GM21576 (cell line): ENCODE data around the gene FAM3D.

ENCODE experiments used
- ATAC-seq: cut with Tn5 transposase; IDR thresholded peaks from one replicate; pipeline ENCODE4 v1.9.1; 2021; ENCODE audit warnings: mild to moderate bottlenecking, moderate library complexity; ENCODE audit not compliant: unreplicated experiment

The FAM3D gene

DNA sequence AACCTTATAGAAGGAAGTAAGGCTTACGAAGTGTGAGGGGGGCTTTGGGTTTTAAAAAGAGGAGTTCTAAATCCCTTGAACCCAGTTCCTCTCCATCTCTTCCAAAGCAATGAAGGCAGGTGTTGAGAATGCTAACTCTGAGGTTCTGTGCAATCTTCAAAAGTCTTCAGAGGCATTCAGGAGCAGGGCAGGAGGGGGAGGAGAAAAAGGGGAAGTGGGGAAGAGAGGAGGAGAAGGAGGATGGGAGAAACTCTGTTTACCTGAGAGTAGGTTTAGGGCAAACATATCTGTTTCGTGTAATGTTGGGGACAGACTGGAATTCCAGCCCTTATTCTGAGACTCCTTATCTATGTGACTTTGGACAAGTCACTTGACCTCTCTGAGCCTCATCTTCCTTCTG is 36.9 kb downstream of the FAM3D start:
- ATAC-seq = no peak

DNA sequence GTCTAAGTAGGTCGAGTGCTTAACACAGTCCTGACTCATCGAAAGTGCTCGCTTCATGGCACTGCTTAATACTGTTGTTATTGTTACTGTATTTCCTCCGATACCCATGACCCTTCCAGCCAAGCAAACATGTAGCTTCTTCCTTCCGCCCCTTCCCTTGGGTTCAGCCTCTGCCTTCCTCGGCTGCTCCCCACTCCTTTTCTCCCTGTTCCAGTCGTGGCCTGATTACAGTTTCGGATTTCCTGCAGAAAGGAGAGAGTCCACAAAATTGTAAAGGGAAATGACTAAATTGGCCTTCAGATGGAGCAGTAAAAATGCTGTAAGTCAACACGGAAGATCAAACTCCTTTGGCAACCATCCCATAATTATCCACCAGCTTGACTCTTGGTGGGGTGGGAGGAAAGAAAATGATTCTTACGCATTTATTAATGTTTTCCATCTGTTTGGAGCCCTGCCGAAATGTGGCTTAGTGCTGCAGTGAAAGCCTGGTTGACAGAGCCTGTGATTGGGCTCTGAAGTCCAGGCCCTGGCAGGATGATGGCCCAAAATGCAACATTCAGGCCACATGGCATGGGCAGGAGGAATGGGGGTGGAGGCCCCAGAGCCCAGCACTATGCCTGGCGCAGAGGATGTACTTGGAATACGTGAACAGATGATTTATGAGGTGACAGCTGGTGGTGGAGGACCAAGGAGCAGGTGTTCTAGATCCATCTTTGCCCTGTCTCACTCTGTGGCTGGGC is 37.6 kb downstream of the FAM3D start:
- ATAC-seq = no peak

DNA sequence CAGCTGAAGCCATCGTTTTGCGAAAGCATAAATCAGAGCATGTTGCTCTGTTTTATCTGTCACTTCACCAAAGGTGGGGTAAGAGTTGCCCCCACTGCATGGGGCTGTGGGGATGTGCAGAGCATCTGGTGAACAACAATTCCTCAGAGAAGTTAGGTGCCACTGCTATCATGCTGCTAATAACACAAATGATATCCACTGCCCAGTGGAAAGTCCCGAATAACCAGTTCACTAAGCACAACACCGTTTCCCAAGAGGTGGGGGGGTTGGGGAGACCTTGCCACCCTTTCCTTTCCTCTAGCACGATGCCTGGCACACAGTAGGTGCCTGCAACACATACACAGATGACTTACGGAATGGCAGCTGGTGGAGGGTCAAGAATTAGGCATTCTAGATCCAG is 38.6 kb downstream of the FAM3D start:
- ATAC-seq = no peak

DNA sequence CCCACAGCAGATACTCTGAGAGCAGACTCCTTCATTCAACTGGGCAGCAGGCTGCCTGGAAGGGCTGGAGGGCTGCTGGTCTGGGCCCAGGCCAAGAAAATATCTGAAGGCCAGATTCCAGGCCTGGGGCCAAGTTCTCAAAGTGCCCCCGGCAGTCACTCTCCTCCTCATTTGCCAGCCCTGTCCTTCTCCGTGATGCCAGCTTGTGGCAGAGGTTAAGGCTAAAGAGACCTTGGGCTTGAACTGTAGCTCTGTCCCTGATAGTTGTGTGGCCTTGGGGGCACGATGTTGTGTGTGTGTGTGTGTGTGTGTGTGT is 39.0 kb downstream of the FAM3D start:
- no peak for ATAC-seq

DNA sequence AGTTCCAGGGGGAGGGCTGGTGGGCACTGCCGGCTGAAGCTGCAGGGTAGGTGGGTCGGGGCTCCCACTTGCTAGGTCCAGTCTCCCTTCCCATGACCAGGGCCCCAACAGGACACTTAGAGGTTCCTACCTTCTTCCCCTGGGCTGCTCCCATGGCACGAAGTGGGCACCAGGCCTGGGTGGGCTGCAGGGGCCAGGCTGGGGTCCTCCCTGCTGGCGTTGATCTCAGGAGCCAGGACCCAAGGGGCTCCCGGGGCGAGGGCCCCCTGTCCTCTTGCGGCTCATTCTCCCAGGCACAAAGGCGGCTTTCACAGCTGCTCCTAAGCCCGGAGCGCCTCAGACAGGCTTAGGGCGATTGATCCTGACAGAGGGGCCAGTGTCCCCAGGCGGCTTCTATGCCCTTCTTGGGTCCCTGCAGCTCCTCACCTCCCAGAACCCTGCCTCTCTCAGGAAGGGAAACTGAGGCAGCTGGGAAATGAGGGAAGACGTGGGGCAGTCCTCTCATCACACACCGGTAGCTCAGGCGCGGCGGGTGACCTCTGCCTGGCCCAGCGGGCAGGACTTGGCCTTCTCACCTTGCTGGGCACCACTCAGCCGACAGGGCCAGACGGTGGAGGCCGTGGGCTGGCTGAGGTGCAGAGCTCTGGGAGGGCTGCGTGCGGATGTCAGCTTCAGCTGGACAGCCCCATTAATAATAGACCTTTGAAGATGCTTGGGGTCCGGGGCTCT is 39.6 kb downstream of the FAM3D start:
- no peak for ATAC-seq

DNA sequence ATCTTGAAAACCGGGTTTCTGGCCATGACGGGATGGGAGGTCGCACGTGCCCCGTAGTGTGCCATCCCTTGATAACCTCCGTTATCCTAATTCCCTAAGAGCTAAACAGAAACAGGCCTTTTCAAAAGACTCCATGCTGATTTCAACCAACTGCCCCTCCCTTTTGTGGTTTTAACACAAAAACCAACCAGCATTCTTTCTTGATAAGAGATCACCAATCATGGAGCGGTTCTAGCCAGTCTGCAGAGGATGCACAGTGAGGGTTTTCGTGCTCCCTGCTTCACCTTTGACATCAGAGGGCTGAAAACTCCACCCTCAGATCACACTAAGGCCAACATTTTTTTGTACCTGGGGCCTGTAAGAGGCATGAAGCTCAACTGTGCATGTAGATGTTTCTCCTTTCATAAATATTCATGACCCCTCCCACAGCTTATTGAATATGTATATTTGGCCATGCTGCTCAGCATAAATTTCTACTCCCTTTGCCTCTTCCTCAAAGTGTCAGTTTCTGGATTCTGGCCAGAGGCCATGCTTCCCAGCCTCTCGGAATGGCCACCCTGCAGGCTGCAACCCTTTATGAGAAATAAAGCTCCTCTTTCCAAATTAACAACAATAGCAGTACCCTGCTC is 41.3 kb downstream of the FAM3D start:
- ATAC-seq = no peak

DNA sequence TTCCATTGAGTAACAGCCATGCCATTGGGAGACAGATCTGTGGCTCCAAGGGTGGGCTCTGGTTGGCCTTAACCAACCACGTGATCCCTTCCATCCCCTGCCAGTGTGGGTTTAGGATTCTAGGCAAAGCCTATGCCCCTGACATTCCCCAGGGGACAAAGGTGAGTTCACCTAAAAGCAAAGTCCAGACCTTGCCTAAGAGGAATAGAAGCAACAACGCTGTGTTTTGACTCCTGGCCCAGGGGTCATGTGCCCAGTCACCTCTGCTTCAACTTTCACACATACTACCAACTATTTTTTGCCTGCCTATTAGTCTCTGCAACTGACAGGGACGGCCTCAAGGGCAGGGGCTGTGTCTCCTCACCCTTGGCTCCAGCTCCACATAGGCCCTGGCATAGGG is 42.0 kb downstream of the FAM3D start:
- ATAC-seq = no peak

DNA sequence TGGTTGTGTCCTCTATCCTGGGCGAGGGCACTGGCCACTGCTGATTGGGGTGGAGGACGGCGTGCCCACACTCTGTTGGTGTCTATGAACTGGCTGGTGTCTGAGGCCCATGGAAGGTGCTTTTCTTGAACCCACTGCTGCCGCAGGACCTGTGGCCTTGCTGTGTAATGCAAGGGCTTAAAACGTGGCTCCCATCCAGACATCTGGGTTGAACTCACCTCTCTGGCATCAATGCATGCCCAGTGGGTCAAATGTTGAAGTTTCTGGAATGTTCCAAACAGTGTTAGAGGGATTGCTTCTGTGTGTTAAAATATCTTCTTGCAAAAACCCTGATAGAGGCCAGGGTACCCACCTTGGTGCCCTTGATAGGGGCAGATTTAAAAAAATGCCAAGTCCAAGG is 42.6 kb downstream of the FAM3D start:
- ATAC-seq = no peak

DNA sequence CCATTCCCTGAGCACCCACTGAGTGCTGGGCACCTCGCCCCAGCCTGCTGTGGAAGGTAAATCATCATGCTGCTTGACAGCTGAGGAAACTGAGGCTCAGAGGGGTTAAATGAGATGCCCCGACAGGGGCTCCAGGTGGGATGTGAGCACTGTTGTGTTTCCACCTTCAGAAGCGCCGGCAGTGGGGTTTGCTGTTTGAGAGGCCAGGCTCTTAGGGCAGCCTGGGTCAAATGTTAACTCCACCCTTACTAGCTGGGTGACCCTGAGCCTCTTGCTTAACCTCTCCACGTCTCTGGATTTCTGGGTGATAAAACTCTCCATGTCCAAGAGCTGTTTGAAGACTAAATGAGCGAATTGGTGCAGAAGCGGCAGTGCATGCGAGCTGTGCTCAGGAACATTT is 43.1 kb downstream of the FAM3D start:
- ATAC-seq = no peak

DNA sequence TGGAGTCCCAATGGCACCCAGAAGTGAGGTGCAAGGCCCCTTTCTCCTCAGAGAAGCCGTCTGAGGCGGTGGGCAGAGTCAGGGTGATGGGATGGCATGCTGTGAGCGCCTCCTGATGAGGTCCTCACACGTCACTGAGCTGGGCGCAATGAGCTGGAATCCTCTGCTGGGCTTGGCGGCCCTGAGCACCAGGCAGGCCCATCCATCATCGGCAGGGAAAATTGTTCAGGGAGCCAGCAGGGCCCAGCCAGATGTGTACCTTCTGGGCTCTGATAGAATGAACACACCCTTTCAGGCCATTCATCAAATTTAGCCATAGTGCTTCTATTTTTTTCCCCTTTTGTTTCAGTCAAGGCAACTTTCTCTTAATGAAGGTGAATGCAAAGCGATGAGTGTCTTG is 43.7 kb downstream of the FAM3D start:
- no peak for ATAC-seq

DNA sequence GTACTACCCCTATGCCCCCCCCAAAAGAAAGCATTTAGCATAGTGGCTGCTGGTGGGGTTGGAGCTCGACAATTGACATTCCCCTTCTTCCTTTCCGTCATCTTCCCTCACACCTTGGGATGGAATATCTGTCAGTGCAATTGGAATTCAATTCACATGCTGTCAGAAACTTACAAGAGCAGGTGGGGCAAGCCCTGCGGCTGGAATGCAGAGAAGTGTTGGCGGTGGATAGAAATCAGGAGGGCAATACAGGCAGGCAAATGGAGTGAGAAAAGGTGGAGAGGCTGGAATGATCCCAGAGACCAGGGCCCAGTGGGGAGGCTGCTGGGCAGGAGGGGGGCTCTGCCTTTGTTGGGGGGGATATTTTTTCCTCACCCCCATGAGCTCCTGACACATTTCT is 44.1 kb downstream of the FAM3D start:
- ATAC-seq = no peak

DNA sequence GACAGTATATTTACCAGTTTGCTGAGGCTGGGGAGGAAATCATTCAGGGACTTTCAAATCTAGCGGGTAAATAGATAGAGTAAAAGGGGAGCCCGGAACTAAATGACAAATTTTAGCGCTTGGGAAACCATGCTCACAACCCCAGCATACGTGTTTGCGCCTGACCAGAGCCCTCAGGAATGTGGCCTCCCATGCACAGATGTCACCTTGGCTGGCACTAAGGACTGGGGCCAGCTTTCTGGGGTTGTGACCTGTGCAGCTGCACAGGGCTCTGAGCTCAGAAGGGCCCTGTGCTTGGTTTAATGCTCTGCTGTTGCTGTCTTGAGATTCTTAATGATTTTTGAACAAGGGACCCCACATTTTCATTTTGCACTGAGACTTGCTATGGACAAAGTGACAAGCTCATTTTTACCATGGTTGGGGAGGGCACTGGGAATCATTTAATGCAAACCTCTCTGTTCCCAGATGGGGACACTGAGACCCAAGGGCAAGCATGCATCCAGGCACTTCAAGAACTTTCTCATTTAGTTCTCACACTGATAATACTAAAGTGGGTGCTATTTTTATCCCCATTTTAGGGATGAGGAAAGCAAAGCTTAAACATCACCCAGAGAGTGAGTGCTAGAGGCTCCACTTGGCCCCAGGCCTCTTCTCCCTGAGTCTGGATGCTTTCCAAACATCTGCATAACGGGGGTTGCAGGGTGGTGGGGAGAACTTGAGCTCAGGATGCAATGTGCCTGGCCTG is 45.3 kb downstream of the FAM3D start:
- no peak for ATAC-seq

DNA sequence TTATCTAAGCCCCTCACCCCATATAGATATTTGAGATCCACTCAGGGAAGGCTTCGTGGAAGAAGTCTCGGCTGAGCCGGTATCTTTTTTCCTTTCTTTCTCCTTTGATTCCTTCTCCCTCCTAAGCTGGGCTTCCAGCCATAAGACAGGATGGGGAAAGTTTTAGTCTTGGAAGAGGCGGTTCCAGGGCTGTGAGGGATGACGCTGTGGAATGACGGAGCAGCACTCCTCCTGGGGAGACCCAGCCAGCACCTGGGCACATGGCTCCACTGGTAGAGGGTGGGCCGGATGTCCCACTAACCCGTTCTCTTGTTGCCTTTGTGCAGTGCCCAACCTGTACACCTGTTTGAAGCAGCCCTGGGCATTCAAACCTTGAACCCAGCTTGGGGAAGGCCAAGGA is 46.2 kb downstream of the FAM3D start:
- no peak for ATAC-seq

DNA sequence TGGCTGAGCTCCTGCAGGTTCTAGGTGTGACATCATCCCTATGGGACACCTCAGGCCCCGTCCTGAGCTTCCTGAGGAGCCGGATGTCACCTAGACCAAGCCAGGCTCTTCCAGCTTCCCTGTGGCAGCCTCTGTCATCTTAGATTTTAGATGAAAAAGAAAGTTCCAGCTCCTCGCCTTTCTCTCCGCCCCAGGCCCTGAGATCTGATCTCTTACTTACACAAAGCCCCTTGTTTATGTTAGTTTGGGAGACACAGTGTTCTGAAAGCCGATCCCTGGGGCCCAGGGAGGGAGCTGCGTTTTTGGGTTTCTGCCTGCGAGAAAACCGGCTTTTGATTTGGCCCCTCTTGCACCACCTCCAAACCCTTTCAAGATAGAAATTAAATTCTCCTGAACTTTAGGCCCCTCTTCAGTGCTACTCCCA is 49.2 kb downstream of the FAM3D start:
- no peak for ATAC-seq

DNA sequence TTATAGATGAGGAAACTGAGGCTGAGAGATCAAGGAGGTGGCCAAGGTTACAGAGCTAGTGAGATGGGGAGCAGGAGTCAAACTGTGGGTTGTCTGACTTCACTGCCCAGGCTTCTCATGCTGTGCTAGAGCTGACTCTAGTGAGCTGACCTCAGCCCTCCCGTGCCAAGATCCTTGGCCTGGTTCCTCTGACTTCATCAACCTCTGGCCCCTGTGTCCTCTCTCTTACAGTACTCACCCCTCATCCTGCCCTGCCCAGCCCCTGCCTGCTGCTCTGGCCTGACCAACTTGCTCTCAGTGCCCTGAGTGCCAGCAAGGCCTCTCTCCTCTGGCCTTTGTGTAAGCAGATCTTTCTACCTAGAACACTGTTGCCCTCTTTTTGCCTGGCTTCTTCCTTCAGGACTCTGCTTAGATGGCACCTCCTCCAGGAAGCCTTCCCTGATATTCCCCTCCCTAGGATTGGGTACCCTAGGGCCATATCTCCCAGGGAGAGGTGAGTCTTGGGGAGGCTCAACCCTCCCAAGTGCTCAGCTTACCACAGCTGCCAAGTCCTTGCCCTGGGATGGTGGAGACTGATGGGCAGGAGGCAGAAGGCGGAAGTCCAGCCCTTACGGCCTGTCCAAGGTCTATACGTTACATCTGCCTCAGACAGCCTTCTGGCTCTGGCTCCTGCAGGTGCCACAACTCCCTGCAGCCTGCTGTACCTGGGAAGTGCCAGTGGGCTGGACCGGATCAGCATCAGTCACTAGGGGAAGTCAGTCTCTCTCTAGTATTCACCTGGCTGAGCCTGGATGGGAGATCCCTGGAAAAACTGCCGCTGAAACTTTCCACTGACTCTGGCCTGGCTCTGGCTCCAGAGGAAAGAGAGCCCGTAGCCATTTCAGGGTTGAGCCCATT is 53.1 kb downstream of the FAM3D start:
- no peak for ATAC-seq

DNA sequence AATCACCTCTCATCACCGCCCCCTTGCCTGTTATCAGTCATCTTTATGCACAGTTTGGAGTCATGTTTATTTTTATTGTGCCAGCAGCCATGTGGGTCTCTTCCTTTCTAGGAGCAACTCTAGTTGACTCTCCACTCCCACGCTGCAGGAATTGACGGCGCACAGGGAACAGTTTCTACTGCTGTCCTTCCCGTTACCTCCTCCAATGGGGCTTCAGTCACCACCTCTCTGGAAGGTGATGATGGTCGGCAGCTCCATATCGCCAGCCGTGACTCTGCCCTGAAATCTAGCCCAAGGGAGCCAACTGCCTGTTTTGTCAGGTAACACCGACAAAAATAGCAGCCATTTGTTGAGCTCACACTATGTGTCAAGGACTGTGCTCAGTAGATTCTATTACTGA is 53.7 kb downstream of the FAM3D start:
- no peak for ATAC-seq

DNA sequence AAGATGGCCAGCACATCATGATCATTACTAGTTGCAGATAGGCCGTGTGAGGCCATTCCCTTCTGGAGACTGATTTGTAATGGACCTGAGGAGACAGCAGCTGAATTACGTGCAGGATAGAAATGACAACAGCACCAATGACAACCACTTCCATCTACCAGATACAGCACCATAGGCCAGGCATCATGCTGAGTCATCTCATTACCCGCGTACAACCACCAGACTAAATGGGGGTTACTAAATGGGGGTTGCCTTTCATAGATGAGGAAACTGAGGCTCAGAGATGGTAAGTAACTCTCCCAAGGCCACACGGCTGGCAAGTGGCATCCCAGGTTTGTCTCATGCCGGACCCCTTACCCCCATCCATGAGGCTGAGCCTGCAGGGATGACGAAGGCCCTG is 56.6 kb downstream of the FAM3D start:
- peak; percentile 58 for ATAC-seq

DNA sequence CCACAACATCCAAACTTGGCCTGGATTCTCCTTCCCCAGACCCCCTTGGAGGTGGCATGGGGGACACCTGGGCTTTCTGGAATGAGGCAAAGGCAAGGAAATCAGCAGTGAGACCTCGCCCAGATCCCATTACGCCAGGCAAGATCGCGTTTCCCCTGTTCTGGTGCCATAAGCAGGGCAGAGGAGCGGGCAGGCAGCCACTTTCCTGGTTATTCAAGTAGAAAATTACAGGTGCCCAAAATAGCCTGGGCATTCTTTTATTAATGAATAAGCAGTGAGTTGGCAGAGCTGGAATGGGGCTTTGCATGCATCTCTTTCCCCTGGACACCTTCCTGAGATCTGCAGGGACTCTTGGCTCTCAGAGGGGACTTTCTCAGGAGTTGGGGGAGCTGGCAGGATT is 57.9 kb downstream of the FAM3D start:
- ATAC-seq = no peak

DNA sequence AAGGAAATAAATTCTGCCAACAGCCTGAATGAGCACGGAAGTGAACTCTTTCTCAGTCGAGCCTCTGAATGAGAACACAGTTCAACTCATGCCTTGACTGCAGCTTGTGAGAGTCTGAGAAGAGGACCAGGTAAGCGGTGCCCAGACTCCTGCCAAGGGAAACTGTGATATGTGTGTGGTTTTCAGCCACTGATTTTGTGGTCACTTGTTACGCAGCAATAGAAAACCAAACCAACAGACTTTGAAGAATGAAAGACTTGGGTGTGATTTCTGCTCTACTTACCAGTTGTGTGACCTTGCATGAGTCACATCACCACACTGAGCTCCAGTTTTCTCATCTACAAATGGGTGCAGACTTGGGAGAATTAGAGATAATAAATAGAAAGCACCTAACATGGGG is 58.8 kb downstream of the FAM3D start:
- ATAC-seq = no peak

DNA sequence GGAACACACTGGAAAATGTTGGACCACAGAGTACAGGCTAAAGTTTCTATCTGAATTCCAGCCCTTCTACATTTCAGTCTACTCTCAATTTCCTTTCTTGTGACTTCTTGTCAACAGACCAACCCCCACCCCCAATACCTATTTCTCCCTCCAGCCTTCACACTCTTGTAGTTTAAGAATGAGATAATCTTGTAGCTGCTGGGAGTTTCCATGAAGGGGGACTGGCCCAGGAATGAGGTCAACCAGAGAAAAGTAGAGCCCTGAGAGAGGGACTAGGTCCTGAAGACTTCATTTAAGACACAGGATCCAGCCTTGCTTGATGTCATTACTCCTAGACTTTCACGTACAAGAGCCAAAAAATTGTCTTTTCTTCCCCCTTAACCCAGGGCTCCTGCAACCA is 59.9 kb downstream of the FAM3D start:
- no peak for ATAC-seq

DNA sequence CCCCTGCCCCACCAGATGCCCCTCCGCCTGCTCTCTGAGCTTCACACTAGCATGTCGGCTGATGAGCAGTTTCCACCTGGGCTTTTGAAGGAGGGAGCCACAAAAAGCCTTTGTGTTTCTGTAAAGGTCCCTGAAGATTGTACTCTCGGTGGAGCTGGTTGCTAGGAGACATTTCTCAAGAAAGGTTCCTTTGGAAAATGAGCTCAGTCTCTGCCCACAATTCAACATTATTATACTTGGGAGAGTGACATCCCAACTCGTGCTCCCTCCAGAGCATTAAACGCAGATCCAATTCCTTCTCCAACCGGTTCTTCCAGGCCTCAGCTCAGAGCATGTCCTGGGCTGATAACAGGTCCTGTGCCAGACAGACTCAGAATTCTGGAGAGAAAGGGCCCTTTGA is 62.5 kb downstream of the FAM3D start:
- ATAC-seq = no peak
